ENCODE results near the gene MGAT5.

DNA sequence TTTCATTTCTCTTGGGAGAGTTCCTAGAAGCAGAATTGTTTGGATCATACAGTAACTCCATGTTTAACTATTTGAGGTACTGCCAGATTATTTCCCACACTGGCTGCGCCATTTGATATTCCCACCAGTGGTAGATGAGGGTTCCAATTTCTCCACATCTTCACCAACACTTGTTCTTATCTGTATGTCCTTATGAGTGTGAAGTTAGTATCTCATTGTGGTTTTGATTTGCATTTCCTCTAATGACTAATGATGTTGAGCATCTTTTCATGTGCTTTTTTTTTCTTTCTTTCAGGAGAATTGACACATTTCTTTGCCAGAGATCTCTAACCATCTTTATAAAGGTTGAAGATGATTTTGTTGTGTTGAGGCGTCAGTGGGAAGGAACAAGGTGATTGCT is 4.1 kb upstream of the MGAT5 start:
- TF ChIP-seq, protein P1, sequence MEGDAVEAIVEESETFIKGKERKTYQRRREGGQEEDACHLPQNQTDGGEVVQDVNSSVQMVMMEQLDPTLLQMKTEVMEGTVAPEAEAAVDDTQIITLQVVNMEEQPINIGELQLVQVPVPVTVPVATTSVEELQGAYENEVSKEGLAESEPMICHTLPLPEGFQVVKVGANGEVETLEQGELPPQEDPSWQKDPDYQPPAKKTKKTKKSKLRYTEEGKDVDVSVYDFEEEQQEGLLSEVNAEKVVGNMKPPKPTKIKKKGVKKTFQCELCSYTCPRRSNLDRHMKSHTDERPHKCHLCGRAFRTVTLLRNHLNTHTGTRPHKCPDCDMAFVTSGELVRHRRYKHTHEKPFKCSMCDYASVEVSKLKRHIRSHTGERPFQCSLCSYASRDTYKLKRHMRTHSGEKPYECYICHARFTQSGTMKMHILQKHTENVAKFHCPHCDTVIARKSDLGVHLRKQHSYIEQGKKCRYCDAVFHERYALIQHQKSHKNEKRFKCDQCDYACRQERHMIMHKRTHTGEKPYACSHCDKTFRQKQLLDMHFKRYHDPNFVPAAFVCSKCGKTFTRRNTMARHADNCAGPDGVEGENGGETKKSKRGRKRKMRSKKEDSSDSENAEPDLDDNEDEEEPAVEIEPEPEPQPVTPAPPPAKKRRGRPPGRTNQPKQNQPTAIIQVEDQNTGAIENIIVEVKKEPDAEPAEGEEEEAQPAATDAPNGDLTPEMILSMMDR (IDR thresholded peaks at IDR 0.05): no peak
- TF ChIP-seq POLR2A (IDR thresholded peaks at IDR 0.05): no peak

Data from uterus (tissue), 2 donors.